ENCODE measurements around the gene MUCL3.

DNA sequence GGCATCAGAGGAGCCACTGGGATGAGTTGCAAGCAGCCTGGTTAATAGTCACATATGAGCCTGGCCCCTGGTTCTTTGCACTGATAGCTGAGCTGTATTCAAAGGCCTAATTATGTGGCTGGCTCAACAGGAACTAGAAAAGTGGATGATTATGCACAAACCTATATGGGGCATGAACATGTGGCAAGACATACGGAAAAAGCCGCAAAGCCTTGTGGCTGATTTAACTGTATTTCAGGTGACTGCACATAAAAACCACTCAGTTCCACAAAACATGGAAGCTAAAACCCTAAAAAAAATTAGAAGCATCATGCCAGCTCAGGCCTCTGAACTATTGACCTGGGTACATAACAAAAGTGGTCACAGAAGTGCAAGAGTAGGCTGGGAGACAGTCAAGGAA, 56.5 kb downstream of the MUCL3 start:
- TF ChIP-seq NR2F1 (conservative IDR thresholded peaks at IDR 0.05) (no peak), CHD2 (IDR thresholded peaks at IDR 0.05; ENCODE audit: borderline replicate concordance, low read depth, low read length) (no peak), PAX8 (IDR thresholded peaks at IDR 0.05) (no peak), STAT3 (IDR thresholded peaks at IDR 0.05; ENCODE audit: low read depth, low read length) (no peak), HDGF (IDR thresholded peaks at IDR 0.05) (no peak), HDAC2 (IDR thresholded peaks at IDR 0.05) (no peak), EZH2 (IDR thresholded peaks at IDR 0.05; ENCODE audit: borderline replicate concordance, control insufficient read depth, low read depth, low read length) (no peak), POLR2A (IDR thresholded peaks at IDR 0.05; ENCODE audit: low read depth, low read length) (no peak), ZNF274 (IDR thresholded peaks at IDR 0.05; ENCODE audit: insufficient read depth, insufficient read length) (no peak)
- TF ChIP-seq, protein P1, sequence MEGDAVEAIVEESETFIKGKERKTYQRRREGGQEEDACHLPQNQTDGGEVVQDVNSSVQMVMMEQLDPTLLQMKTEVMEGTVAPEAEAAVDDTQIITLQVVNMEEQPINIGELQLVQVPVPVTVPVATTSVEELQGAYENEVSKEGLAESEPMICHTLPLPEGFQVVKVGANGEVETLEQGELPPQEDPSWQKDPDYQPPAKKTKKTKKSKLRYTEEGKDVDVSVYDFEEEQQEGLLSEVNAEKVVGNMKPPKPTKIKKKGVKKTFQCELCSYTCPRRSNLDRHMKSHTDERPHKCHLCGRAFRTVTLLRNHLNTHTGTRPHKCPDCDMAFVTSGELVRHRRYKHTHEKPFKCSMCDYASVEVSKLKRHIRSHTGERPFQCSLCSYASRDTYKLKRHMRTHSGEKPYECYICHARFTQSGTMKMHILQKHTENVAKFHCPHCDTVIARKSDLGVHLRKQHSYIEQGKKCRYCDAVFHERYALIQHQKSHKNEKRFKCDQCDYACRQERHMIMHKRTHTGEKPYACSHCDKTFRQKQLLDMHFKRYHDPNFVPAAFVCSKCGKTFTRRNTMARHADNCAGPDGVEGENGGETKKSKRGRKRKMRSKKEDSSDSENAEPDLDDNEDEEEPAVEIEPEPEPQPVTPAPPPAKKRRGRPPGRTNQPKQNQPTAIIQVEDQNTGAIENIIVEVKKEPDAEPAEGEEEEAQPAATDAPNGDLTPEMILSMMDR (IDR thresholded peaks at IDR 0.05 in 2 of 3, conservative IDR thresholded peaks at IDR 0.05 in 1 of 3; ENCODE audit: control insufficient read depth in 2 of 3, extremely low read depth in 1 of 3, insufficient read depth in 1 of 3, low read depth in 3 of 3, low read length in 3 of 3): no peak
- TF ChIP-seq, protein P2, sequence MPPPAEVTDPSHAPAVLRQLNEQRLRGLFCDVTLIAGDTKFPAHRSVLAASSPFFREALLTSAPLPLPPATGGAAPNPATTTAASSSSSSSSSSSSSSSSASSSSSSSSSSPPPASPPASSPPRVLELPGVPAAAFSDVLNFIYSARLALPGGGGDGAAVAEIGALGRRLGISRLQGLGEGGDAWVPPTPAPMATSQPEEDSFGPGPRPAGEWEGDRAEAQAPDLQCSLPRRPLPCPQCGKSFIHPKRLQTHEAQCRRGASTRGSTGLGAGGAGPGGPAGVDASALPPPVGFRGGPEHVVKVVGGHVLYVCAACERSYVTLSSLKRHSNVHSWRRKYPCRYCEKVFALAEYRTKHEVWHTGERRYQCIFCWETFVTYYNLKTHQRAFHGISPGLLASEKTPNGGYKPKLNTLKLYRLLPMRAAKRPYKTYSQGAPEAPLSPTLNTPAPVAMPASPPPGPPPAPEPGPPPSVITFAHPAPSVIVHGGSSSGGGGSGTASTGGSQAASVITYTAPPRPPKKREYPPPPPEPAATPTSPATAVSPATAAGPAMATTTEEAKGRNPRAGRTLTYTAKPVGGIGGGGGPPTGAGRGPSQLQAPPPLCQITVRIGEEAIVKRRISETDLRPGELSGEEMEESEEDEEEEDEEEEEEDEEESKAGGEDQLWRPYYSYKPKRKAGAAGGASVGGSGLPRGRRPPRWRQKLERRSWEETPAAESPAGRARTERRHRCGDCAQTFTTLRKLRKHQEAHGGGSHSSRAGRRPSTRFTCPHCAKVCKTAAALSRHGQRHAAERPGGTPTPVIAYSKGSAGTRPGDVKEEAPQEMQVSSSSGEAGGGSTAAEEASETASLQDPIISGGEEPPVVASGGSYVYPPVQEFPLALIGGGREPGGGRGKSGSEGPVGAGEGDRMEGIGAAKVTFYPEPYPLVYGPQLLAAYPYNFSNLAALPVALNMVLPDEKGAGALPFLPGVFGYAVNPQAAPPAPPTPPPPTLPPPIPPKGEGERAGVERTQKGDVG (CRISPR knock-in tag; IDR thresholded peaks at IDR 0.05): no peak
- TF ChIP-seq, protein P3, sequence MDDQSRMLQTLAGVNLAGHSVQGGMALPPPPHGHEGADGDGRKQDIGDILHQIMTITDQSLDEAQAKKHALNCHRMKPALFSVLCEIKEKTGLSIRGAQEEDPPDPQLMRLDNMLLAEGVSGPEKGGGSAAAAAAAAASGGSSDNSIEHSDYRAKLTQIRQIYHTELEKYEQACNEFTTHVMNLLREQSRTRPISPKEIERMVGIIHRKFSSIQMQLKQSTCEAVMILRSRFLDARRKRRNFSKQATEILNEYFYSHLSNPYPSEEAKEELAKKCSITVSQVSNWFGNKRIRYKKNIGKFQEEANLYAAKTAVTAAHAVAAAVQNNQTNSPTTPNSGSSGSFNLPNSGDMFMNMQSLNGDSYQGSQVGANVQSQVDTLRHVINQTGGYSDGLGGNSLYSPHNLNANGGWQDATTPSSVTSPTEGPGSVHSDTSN (IDR thresholded peaks at IDR 0.05; ENCODE audit: insufficient replicate concordance, low read depth, low read length): no peak
